Stimulated activated CD4-positive, alpha-beta T cell treated with anti-CD3 and anti-CD28 coated beads, Interleukin-2, amount 100 ng/mL, for 48 hours (primary cell): ENCODE measurements around the gene MMP26.
"Not testable (repeated sequence)": the region's sequence is repeated elsewhere in the genome, so short reads cannot be mapped to it uniquely, and the experiment has no call there.

ENCODE experiments used
- DNase-seq, 2 donors: peaks; one replicate each; pipeline ENCODE4 v3.0.0-alpha.2; 2020

The MMP26 gene

DNA sequence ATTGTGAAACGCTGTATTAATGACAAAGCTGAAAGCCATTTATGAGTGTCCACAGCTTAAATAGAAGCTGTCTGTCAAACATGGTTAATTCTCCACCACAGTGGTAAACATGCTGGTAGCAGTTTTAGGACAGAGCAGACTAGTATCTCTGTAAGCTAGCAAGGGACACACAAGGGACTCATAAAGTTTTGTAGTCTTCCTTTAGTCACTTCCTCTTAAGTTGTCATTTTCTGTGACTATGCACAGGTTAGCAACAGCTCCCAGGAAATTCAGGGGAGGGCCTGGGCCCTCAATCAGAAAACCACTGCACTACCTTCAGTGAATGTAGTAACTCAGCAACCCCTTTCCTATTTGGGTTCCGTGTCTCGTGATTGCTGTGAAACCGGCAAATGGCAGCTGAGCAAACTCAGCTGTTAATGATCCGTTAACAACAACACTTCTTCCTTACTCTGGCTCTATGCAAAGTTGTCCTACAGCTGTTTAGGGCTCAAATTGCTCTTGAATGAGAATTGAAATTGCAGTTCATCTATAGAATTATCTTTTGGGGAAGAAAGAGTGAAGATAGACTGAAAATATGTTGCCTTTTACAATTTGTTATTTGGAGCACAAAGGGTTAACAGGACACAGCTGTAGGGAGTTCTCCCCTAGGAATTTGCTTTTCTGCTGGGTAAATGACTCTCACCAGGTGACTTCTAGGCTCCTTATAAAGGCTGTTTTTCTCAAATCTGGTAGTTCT, at the start of gene MMP26:
Gene MMP26, plus strand, starts transcription at position 731 of the 736 bp plus-strand sequence.
- DNase-seq = no peak

DNA sequence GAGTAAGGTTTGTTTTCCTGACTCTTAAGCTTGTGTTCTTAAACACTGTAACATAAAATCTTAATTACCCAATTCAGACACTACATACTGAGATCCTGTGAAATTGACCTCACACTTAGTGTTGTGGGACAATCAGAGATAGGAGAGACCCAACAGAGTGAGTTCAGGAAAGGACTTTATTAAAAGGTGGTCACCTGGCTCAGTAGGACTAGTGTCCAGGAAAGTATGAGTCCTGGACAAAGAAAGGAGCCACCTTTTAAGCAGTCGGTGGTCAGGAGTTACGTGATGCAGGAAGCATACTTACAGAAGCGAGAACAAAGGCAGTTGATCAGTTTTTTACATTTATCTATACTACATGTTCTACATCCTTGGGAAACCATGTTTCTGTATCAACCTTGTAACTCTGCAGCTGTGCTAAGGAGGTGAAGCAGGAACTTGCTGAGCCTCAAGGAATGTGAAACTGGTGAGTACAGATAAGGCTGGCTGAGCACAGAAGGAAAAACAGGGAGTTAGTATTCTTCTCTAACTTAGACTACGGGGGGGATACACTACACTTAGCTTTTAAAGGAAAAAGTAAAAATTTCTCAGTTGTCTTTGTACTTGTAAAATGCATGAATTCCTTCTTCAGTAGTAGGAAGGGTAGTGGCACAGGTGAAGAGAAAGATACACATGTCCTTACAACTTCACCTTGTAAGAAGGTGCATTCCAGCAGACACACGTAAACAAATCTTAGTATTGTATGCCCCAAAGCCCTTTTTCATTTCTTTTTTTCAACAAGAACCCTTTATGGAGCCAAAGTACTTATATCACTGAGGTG, 45.7 kb upstream of the MMP26 start:
- no peak for DNase-seq

DNA sequence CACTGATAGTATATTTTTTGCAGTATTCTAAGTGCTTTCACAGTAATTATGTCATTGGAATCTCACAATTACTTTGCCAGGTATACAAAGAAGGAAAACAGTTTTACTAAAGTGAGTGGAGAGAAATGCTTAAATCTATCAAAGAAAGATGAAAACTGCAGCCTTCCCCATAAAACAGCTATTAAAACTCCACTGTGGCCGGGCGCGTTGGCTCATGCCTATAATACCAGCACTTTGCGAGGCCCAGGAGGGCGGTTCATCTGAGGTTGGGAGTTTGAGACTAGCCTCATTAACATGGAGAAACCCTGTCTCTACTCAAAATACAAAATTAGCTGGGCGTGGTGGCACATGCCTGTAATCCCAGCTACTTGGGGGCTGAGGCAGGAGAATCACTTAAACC, 41.7 kb upstream of the MMP26 start:
- no peak for DNase-seq

DNA sequence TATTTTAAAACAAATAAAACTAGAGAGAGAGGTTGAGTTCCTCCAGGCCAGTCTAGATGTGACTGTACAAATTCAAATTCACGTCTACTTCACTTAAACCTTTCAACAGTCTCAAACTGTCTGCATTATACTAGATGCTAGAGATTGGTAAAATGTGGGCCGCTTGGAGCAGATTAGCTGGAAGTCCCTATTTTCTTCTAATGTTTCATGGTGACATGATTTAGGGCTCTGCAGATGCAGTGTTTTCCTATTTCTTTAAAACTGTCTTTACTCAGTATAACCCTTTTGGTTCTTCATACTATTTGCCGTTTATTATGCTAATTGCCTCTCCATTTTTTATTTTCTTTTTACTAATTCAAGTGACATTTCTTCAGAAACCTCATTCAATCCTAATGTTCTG, 40.4 kb upstream of the MMP26 start:
- DNase-seq = no peak

DNA sequence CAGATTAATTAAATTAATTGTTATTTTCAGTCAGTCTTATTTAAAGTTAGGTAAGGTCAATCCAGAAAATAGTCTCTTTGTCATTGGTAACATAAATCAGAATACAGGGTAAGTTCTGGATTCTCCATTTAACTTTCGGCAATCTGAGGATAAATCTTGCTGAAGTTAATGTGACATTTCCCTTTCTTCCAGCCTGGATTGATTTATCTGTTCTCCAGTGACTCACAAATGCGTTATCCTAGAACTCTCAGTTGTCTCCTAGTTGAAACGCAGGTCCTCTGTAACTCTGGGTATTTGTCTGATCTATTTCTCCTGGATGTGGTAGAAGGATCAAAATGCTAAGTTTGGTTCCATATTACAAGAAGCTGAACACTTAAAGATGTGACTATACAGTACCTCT, 39.8 kb upstream of the MMP26 start:
- DNase-seq = no peak

DNA sequence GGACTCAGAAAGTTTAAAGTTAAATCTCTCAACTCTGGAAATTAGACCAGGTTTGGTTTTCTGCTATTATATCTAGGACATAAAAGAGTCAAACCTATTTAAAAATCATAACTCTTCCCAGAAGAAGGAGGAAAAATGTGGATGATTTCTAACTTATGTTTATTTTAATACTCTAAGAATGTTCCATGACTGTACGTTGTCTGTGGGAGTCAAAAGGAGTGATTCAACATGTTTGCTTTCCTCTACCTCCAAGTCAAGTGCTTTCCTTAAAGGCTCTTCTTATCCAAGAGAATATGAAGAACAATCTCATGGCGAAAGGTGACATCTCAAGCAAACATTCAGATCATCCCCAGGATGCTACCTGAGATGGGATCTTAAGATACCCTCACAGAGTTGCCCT, 39.2 kb upstream of the MMP26 start:
- no peak for DNase-seq

DNA sequence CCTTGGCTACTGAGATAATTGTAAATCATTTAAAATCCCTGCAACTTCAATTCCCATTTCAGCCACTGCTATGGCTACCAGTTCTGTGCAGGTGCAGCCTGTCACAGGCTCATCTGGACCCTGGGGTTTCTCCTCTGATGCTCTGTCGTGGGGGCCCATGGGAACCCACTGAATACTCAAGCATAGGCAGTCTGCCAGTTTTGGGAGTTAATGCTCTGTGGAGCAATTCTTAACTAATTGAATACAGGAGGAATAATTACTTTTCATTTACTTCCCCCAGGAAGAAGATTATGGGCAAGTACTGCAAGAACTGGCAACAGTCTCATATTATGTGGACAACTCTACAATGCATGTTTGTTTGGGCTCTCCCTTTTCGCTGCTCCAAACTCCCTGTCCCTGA, 32.8 kb upstream of the MMP26 start:
- no peak for DNase-seq

DNA sequence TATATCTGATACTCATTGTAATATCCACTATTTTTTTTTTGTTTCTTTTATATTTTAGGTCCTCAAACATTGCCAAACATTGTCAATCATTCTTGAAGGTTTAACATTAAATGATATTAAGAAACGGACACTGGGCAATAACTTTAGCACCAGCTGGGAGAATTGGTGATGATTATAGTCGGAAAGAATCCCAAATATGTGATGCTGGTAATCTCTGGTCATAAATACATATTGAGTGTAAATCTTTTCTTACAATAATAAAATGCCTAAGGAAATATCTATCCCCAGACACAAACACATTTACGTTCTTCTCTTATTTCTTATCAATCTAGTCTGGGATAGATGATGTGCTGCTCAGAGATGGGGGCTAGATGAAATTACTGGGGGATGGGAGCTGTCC, 32.1 kb upstream of the MMP26 start:
- no peak for DNase-seq

DNA sequence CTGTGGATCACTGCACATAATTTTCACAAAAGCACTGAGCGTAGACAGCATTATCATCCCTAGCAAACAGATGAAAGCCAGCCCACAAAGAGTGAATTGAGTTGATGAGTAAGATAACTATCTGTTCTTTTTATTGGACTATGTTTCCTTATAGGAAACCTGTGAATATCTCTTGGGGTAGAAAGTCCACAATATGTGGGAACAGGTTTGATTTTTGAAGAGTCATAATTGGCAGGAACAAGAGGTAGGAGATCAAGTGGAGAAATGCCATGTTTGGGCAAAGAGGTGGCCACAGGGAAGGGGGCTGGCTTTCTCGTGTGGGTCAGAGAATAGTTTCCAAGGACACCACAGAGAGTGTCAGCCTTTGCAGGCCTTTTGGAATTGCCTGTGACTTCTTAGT, 30.8 kb upstream of the MMP26 start:
- no peak for DNase-seq

DNA sequence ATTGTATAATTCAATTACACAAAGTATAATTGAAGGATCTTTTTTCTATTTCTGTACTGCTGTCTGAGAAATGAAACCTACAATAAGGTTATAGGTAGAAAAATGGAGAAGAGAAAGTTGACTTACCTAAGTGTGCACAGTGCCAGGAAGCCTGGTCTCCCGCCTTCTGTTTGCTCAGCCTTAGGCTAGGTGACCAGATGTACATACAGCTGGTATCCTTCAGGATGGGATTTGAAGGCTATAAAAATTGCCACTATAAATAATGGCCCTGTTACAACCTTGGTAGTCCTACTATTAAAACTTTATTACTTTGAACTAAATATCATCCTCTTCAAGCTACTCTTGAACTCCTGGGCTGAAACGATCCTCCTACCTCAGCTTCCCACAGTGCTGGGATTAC, 26.6 kb upstream of the MMP26 start:
- no peak for DNase-seq

DNA sequence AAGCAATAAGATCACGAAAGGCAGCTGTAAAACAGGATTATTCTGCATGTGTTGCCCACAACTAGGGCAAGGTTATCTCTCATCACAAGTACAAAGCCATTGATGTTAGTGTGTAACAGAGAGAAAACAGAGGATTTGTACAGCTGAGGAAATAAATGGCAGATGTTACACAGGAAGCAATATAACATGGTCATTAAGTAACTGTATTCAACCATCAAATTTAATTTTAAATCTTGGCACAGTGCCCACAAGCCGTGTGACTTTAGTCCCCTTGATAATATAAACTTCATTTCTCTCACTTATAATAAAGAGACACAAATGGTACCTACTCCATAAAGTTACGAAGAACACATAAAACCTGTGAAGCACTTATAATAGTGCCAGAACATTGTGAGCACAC, 24.2 kb upstream of the MMP26 start:
- no peak for DNase-seq

DNA sequence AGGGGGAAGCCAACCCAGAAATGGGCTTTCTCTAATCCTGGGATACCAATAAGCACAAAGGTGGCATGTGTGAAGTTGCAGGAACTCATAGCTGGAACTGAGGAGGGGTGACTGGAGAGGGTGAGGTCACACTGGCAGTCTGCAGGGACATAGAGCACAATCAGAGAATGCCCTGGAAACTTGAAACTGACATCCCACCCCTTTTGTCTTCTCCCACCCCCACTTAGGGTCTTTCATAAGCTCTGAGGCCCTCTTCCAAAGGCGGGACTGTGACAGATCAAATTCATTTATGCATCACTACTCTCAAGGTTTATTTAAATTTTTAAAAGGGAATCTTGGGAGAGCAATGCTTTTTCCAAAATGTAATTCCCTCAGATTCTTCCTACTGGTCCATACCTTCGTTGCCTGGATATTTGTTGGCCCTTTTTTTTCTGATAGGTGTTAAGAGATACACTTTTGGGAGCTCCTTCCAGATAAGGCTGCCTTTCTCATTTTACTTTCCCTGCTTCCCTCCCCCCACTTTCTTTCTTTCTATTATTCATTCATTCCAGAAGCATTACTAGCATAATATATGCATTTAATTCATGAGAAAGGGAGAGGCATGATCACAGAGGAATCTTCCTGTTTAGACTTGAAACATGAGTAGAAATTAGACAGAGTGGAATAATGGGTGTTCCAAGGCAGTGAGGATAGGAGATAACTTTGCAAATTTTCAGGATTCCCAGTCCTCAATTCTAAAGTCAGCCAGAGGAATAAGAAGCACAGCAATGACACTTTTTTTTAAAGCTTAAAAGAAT, 21.8 kb upstream of the MMP26 start:
- DNase-seq = no peak

DNA sequence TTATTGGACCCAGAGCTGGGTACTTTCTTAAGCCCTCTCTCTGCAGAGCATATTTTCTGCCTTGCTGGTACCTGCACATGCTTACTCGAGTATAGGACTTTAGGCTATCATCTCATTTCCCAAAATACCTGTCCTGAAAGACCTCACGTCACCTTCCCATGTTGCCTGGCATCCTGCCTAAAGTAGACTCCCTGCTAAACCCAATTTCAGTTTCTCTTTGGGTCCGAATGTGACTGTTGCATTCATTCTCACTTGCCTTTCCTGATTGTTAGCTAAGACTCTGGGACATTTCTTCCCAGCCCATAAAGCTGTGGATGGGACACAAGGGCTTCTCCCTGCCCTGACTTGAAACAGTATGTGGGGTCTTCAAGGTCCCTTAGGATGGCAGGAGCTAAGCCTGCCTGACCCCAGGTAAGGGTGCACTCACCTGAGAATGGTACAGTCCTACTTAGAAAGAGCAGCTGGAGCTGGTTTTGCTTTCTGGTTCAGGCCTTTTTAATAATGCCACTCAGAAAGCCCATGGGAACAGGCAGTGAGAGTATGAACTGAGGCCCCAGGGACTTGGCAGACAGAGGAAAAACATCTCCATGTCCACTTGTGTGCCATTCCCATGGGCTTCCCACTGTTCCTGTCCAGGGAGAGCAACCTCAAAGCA, 19.8 kb upstream of the MMP26 start:
- no peak for DNase-seq

DNA sequence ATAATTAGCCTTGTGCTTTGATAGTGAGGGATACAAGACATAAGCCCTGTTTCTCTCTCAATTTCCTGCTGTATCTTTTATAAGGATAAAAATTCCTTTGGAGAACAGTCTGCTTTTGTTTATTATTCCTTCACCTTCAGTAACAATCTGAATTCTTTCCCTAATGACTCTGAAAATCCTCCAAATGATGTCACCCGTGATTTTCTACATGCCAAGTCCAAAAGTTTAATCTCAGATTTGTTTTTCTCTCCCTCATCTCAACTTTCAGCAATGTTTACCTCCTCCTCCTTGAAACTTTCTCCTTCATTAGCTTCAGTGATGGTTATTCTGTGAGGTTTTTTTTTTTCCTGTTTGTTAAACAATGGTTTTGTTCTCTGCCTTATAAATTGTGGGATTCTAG, 9.1 kb upstream of the MMP26 start:
- DNase-seq = no peak

DNA sequence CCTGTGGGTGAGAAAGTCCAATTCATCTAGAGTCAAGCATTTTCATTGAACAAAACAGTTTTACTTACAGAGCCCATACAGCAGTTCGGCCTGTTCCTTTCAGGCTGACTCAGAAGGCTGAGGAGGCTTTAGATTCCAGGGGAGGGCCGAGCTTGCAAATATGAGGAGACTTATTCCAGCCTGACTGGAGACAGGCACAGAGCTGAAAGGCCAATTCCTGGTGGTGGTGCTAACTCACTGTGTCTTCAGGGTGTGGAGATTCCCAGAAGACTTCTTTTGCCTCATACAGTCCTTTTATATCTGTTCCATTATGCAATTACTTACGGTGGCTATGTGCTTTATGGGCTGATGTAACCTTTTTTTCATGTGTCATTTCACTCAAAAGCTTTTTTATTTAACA, 7.0 kb upstream of the MMP26 start, which contains the start of gene OR51E2:
Gene OR51E2, minus strand, starts transcription at position 269 of the 400 bp plus-strand sequence. CDS start 15,142 bp downstream, outside the sequence.
- DNase-seq = no peak

DNA sequence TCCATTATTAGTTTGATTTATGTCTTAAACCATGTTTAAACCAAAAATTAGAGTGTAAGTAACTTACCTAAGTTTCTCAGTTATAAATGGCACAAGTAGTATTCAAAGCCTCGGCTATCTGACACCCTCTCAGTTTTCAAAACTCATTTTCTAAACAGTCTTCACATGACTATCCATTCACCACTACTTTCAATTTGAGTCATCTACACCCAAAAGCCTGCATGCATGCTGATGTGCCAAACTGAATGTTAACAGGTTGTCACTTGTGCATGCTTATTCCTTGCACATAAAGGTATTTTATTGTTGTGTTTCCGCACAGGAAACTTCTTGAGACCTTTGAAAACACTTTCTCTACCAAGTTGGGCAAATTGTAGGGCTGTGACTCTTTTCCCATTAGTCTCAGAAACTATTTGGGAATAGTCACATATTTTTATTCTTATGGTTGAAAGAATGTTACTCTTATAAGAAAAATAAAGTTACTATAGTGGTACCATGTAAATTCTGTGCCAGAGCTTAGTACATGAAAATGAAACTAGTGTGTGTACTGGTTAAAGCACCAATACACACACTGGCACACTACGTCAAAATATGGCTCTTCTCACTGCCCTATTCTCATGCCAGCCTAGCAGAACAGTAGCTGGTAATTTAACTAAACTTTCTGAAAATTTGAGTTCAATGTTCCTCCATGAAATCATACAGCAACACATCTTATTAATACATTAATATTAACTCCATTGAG, 4.7 kb upstream of the MMP26 start:
- no peak for DNase-seq

DNA sequence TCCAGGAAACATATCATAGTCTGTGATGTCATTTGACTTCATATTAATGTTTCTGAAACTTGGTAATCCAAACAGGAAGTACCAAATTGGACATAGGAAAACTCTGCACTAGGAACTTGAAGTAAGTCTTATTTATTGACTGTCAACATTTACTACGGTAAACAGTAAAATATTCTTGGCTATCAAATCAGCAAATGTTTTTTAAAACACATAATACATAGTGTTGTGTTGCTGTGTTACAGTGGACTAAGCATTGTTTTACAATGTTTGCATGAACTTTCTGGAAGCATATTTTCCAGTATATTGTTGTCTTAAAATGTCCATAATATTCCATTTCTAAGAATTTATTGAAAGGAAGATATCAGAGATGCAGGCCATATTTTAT, 4.2 kb upstream of the MMP26 start:
- DNase-seq = no peak

DNA sequence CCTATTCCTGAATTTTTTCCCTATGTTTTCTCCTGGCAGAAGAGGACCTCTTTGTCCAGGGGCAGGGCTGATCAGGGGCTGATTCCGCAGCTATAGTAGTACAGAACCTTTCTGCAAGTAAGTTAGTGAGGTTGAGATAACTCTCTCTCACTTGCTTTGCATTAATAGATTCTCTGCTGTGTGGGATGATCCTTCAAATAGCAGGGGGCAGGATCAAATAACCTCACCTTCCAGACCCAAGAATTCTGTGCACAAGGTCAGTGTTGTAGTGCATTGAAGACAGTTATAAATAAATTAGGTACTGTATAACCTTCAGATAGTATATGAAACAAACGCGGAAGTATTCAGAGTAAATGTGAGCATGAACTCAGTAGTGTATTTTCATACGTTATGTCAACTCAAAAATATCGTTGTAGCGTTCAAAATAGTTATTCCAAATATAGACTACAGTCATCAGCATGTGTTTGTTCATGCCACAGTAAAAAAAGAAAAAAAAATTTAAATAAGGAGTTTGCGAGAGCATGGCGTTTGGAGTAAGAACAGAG, 278 bp downstream of the MMP26 start:
- DNase-seq = no peak

DNA sequence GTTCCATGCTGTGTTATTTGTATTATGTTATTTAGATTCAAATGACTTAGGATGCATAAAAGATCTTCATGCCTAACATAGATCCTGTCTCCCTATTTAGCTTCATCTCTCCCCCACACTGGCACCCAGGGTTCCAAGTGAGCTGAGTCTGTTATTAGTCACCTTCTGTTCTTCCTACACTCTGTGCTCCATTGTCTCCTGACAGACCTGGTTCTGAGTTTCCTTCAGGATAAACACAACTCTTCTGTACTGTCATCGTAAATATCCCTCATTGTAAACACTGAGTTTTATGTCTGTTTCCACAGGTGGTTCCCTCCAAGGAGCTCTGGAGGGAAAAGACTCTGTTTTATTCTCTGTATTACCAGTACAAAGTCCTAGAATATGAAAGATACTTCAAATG, 8.7 kb downstream of the MMP26 start:
- no peak for DNase-seq

DNA sequence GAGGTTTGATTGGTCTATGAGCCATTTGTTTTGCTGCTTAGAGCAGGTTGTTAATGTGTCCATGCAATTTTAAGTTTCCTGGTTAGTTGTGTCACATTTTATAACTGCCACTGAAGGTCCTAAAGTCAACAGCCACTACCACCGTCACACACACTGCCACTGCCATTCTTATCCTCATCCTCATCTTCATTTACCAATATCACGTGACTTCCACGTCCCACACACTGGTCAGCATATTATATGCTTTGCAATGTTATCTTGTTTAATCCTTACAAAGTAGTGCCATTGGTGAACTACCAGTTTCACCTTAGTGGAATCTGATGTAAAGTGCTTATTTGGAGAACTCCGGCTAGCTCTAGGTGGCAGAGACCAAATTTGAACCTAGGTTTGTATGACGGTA, 9.7 kb downstream of the MMP26 start:
- no peak for DNase-seq

DNA sequence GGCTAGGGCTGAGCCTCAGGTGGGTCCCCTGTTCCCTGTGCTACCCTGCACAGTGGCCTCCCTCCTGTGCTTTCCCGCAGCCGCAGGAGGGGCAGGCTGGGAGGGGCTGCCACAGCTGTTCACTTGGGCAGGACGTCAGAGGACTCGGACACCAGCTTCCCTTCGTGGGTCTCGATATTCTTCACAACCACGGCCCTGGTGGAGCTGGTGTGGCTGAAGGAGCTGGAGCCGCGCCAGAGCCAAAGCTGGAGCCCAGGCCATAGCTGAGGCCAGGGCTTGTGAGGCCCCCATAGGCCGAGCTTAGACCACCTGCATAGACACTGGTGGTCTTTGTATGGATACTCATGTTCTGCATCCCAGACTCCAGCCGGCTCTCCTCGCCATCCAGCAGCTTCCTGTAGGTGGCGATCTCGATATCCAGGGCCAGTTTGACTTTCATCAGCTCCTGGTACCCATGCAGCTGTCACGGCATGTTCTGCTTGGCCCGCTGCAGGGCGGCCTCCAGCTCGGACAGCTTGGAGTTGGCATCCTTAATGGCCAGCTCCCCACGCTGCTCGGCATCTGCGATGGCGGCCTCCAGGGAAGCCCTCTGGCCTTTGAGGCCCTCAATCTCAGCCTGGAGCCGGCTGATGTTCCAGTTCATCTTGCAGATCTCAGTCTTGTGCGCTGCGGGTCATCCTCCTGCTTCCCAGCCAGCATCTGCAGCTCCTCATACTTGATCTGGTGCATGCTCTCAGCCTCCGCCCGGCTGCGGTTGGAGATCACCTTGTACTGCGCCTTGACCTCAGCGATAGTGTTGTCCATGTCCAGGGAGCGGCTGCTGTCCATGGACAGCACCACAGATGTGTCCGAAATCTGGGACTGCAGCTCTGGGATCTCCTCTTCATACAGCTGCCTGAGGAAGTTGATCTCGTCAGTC, 18.3 kb downstream of the MMP26 start:
- not testable (repeated sequence) for DNase-seq
